Muscle layer of duodenum (tissue), 2 donors: Measurements from ENCODE around the gene SYTL3.

Source experiments
- H3K27ac ChIP-seq: one replicate; pipeline ENCODE4 v1.7.0; 2013; ENCODE audit warnings: mild to moderate bottlenecking, low read length
- H3K27me3 ChIP-seq: one replicate; pipeline ENCODE4 v1.7.0; 2013; ENCODE audit warnings: low read depth, mild to moderate bottlenecking, control low read depth, low read length
- H3K36me3 ChIP-seq, 2 donors: one replicate each; pipeline ENCODE4 v1.7.0; 2013; ENCODE audit warnings: low read length in 2 of 2, control low read depth in 1 of 2, mild to moderate bottlenecking in 1 of 2; ENCODE audit not compliant: insufficient read depth in 2 of 2, control insufficient read depth in 1 of 2
- H3K4me1 ChIP-seq, 2 donors: one replicate each; pipeline ENCODE4 v1.7.0; 2013; ENCODE audit warnings: low read length in 2 of 2, mild to moderate bottlenecking in 2 of 2, control low read depth in 1 of 2, moderate library complexity in 1 of 2; ENCODE audit not compliant: insufficient read depth in 2 of 2, control insufficient read depth in 1 of 2
- H3K4me3 ChIP-seq, 2 donors: one replicate each; pipeline ENCODE4 v1.7.0; 2013; ENCODE audit warnings: low read length in 2 of 2, low read depth in 1 of 2, mild to moderate bottlenecking in 1 of 2
- H3K9me3 ChIP-seq, 2 donors: one replicate each; pipeline ENCODE4 v1.7.0; 2013; ENCODE audit warnings: low read length in 2 of 2, control low read depth in 1 of 2, mild to moderate bottlenecking in 1 of 2; ENCODE audit not compliant: control insufficient read depth in 1 of 2
- donor health status: healthy.

Gene SYTL3

GRCh38 chr6:158725704-158726103 lies 75.8 kb downstream of the SYTL3 start:
- Histone ChIP-seq H3K9me3 (no peaks in the 10 kb centered on the region), H3K4me1 (no peaks in the 10 kb centered on the region), H3K36me3 (peaks cover 0 to 7% of the 10 kb centered on the region in 2 donors), H3K27ac (no peak overlapping the region), H3K27me3 (no peaks in the 10 kb centered on the region), H3K4me3 (no peak overlapping the region)

GRCh38 chr6:158729906-158730540 lies 80.2 kb downstream of the SYTL3 start:
- Histone ChIP-seq H3K4me3 (no peak overlapping the region), H3K4me1 (no peaks in the 10 kb centered on the region), H3K27me3 (no peaks in the 10 kb centered on the region), H3K36me3 (peaks cover 0 to 4% of the 10 kb centered on the region in 2 donors), H3K9me3 (peaks cover 0 to 3% of the 10 kb centered on the region in 2 donors), H3K27ac (no peak overlapping the region)

DNA sequence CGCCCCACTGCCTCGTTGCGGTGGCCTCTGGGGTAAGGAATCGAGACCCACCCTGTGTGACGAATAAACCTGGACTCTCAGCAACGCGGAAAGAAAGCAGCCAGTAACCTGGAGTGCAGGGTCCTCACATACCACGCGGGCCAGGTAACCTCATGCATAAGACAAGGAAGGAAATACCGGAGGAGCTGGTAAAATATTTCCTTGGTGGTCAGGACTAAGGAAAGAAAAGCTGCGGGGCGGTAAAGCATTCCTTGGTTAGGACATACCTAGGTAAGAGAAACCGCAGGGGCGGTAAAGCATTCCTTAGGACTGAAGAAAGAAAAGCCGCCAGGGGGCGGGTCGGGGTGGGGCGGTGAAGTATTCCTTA lies 80.7 kb downstream of the SYTL3 start:
- no peak overlapping the region for H3K27ac ChIP-seq
- H3K27me3 ChIP-seq, result no peaks in the 10 kb centered on the region
- peaks cover 0 to 4% of the 10 kb centered on the region in 2 donors for H3K36me3 ChIP-seq
- peaks cover 0 to 3% of the 10 kb centered on the region in 2 donors for H3K9me3 ChIP-seq
- no peaks in the 10 kb centered on the region for H3K4me1 ChIP-seq
- no peak overlapping the region for H3K4me3 ChIP-seq

DNA sequence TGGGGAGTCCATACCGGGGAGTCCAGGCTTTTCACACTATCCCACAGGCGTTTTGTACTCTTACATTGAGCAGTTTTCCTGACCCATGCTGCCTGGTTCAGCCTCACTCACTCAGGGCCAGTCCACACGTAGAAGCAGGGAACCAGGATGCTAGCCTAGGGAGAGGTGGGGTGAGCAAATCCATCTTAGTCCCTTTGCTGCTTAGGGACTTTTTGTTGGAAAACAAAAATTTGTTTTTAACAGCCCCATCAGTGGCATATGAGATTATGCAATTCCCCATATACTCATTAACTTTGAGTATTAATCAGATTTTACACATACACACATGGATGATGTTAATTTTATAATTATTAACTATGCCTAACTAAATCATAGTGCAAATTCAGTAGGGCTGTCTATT lies 85.2 kb downstream of the SYTL3 start:
- Histone ChIP-seq H3K27me3 (no peaks in the 10 kb centered on the region), H3K9me3 (peaks cover 0 to 6% of the 10 kb centered on the region in 2 donors), H3K4me3 (no peak overlapping the region), H3K36me3 (peaks cover 0 to 6% of the 10 kb centered on the region in 2 donors), H3K4me1 (no peaks in the 10 kb centered on the region), H3K27ac (no peak overlapping the region)

DNA sequence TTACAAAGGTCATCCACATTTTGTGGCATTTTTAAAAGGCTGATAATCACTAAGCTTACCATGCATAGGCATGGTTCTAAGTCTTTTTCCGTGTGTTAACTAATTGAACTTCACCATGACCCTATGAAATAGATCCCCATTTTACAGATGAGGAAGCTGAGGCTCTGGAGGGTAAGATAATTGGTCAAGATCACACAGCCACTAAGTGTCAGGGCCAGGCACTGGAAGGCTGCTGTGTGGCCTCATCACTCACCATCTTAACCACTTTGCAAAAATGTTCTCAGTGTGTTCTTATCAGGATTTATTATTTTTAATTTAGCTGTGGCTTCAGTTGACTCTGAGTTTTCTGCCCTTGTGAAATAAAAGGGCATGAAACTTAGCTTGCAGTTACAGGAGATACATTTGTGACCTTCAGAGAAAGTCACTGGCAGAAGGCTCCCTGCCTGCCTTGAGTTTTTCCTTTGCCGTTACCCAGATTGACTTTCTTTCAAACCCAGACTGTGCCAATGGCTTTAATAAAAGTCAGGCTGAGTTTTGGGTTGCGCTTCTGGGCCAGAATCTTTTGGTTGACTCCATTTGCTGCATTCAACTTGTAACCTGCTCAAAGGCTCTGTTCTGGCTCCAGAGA lies 87.3 kb downstream of the SYTL3 start:
- Histone ChIP-seq H3K27ac (no peak overlapping the region), H3K4me1 (no peaks in the 10 kb centered on the region), H3K4me3 (no peak overlapping the region), H3K27me3 (no peaks in the 10 kb centered on the region), H3K9me3 (peaks cover 0 to 6% of the 10 kb centered on the region in 2 donors), H3K36me3 (peaks cover 0 to 6% of the 10 kb centered on the region in 2 donors)

DNA sequence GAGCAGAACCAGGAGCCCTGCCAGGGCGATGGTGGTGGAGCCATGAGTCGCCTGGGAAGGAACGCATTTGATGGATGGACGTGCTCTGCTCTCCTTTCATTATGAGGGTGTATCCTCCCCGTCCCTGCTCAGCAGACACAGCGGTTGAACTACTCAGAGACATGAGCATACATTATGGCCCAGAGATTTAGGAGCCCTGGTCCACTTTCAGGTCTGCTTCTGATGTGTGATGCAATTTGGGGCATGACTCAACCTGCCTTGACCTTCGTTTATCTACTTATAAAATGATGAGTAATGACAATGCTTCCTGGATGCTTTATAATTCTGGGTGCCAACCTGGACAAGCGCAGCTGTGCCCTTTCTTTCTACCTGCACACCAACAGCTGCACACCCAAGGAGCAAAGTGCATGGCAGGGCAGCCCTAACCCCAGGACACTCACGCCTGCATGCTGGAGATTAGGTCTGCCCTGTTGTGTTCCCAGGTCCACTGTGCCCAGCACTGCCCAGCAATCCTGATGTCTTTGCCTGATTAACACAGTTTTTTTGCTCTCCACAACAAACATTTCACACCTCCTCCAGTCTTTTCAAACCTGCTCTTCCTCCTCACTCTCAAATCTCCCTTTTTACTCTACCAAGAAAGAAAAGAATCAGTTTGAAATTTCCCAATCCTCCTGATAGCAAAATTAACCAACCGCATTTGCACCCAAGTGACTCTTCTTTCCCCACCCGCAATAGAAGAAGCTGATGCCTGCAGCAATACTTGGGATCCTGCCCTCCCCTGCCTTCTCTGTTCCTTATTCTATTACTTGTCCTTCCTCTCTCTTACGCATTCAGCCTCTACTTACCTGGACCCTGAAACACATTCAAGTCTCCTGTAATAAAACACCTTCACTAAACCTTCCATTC lies 88.1 kb downstream of the SYTL3 start:
- no peaks in the 10 kb centered on the region for H3K4me1 ChIP-seq
- H3K36me3 ChIP-seq, result peaks cover 0 to 6% of the 10 kb centered on the region in 2 donors
- H3K9me3 ChIP-seq, result peaks cover 0 to 6% of the 10 kb centered on the region in 2 donors
- no peak overlapping the region for H3K27ac ChIP-seq
- H3K27me3 ChIP-seq, result no peaks in the 10 kb centered on the region
- H3K4me3 ChIP-seq, result no peak overlapping the region

GRCh38 chr6:158739673-158740072 lies 89.8 kb downstream of the SYTL3 start:
- peaks cover 0 to 3% of the 10 kb centered on the region in 2 donors for H3K9me3 ChIP-seq
- H3K4me1 ChIP-seq, result no peaks in the 10 kb centered on the region
- no peaks in the 10 kb centered on the region for H3K27me3 ChIP-seq
- peaks cover 0 to 6% of the 10 kb centered on the region in 2 donors for H3K36me3 ChIP-seq
- H3K27ac ChIP-seq, result no peak overlapping the region
- no peak overlapping the region for H3K4me3 ChIP-seq

- Histone ChIP-seq H3K4me3 (no peak overlapping the region), H3K27me3 (no peaks in the 10 kb centered on the region), H3K36me3 (peaks cover 0 to 9% of the 10 kb centered on the region in 2 donors), H3K4me1 (no peaks in the 10 kb centered on the region), H3K9me3 (peaks cover 0 to 3% of the 10 kb centered on the region in 2 donors), H3K27ac (no peak overlapping the region)
Observed at GRCh38 chr6:158743033-158743651, 93.3 kb downstream of the SYTL3 start.

DNA sequence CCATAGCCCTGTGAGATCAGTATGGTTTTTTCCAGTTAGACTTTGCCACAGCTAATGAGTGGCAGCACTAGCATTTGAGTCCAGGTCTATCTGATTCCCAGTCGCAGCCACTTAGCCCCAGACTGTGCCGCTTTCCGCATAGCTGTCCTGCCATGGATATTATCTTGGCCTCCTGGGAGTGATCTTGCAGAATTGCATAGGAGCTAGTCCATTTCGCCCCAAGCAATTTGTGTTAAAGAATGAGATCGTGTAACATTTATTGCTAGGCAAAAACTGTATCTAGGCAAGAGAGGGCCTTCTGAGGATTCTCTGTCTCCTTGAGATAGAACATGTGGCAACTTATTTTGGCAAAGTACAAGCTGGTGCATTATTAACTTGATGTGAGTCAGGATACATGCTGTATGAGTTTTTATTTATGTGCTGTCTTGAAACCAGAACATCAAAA lies 95.2 kb downstream of the SYTL3 start:
- Histone ChIP-seq H3K9me3 (no peaks in the 10 kb centered on the region), H3K27me3 (no peaks in the 10 kb centered on the region), H3K36me3 (peaks cover 0 to 3% of the 10 kb centered on the region in 2 donors), H3K27ac (no peak overlapping the region), H3K4me3 (no peak overlapping the region), H3K4me1 (no peaks in the 10 kb centered on the region)

DNA sequence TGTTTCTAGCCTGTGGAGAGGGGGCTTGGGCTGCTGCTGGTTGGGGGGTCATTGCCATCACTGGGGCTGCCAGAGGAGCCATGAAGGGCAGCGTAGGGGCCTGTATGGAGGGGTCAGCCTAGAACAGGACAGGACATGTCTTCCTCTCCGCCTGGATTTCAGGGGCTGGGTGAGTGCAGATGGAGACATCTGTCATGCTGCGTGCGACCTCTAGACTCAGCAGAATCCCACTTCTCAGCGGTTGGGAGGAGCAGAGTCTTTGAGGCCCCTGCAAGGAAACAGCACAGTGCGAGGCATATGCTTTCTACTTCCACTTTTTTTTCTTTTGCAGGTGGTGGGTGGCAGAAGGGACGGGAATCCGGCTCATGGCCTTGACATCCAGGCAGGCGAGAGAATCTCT lies 101.4 kb downstream of the SYTL3 start:
- Histone ChIP-seq H3K27me3 (no peaks in the 10 kb centered on the region), H3K4me3 (no peak overlapping the region), H3K4me1 (peaks cover 0 to 8% of the 10 kb centered on the region in 2 donors), H3K27ac (no peak overlapping the region), H3K36me3 (peaks cover 0 to 6% of the 10 kb centered on the region in 2 donors), H3K9me3 (no peaks in the 10 kb centered on the region)

DNA sequence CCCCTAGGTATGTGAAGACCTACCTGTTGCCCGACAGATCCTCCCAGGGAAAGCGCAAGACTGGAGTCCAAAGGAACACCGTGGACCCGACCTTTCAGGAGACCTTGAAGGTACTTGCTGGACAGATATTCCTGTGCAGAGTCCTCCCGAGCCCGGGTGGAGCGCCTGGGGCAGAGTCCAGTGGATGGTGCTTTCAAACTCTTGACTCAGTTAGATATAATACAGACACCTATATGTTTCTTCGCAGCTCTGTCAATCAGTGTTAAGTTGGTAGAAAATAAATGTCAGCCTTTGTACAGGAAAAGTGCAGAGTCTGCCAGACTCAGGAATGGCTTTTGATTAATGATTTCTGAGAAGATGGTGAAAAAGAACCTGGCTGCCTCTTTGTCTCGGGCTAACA lies 102.1 kb downstream of the SYTL3 start:
- Histone ChIP-seq H3K9me3 (no peaks in the 10 kb centered on the region), H3K4me1 (peaks cover 0 to 8% of the 10 kb centered on the region in 2 donors), H3K36me3 (peaks cover 0 to 6% of the 10 kb centered on the region in 2 donors), H3K27me3 (no peaks in the 10 kb centered on the region), H3K27ac (no peak overlapping the region), H3K4me3 (no peak overlapping the region)
